Right renal cortex interstitium (tissue), 3 donors: Measurements from ENCODE around the gene ELANE. TPM values are rescaled to one million over a fixed set of nuclear protein-coding genes. Genes with fewer than 3 reads are reported as not detected.
A peak's percentile ranks its signal among the peaks of the same experiment; 100 is the strongest.
"Not testable (repeated sequence)": the region's sequence is repeated elsewhere in the genome, so short reads cannot be mapped to it uniquely, and the experiment has no call there.

Experiments used
- DNase-seq, 3 donors: peaks; one replicate each; pipeline ENCODE4 v3.0.0-alpha.2; 2013; ENCODE audit warnings: low read depth in 3 of 3, low spot score in 2 of 3
- polyA plus RNA-seq, 3 donors: library from polyadenylated mRNA; unstranded; fragments of 120-200 nt; gene quantifications; one replicate each; pipeline ENCODE4 v1.2.1, GENCODE V29; 2013; ENCODE audit not compliant: insufficient read length in 3 of 3

ELANE gene
- polyA plus RNA-seq, 3 donors, result 0.29 to 0.51 TPM; not detected in 1

DNA sequence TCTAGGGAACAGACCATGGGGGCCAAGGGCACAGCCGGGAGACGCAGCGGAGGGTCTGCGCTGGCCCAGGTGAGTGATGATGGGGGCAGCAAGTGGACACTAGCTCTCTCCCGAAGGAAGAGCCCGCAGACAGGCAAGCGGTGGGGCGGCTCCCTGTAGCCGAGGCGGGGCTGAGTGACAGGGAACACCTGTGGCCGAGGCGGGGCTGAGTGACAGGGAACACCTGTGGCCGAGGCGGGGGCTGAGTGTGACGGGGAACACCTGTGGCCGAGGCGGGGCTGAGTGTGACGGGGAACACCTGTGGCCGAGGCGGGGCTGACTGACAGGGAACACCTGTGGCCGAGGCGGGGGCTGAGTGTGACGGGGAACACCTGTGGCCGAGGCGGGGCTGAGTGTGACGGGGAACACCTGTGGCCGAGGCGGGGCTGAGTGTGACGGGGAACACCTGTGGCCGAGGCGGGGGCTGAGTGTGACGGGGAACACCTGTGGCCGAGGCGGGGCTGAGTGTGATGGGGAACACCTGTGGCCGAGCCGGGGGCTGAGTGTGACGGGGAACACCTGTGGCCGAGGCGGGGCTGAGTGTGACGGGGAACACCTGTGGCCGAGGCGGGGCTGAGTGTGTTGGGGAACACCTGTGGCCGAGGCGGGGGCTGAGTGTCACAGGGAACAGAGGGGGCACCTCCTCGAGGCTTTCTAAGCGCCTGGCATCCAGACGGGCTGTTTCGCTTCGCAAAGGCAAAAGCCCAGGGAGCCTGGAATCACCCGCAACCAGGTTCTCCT, 39.5 kb downstream of the ELANE start:
- DNase-seq, result not testable (repeated sequence)

DNA sequence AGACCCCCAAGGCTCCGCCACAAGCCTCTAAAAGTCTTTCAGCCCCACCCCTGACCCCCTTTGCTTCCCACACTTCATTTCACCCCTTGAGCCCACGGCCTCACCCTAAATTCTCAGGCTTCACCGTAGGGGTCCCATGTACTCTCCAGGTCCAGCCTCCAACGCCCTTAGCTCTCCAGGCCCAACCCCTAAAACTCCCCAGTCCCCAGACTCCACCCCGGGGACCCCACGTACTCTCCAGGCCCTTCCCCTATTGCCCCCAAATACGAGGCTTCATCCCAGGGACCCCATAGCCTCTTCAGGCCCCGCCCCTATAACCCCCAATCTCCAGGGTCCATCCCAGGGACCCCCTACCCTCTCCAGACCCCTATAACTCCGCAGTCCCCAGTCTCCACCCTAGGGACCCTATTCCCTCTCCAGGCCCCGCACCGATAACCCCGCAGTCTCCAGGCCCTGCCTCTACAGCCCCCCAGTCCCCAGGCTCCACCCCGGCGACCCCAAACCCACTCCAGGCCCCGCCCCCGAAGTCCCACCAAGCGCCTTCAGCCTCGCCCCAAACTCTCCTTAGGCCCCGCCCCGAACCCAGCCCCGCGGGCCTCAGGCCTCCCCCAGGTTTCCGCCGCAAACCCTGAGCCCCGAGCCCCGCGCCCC, 40.3 kb downstream of the ELANE start:
- DNase-seq, result no peak

DNA sequence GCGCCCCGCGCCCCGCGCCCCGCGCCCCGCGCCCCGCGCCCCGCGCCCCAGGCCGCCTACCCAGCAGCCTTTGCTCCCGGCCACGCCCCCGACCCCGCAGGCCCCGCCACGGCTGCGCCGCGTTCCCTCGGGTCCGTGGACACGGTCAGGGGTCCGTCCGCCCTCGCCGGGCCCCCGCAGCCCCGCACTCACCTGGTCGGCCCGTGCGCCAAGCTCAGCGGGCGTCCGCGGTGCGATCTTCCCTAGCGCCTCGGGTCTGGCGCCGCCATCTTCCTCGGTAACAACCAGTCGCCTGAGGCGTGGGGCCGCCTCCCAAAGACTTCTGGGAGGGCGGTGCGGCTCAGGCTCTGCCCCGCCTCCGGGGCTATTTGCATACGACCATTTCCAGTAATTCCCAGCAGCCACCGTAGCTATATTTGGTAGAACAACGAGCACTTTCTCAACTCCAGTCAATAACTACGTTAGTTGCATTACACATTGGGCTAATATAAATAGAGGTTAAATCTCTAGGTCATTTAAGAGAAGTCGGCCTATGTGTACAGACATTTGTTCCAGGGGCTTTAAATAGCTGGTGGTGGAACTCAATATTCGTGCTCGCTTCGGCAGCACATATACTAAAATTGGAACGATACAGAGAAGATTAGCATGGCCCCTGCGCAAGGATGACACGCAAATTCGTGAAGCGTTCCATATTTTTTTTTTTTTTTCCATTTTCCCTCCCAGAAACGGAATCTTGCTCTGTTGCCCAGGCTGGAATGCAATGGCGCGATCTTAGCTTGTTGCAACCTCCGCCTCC, 41.0 kb downstream of the ELANE start, which contains the start of the genes MED16 and RNU6-9:
Gene MED16 (minus strand): TSS at position 294 of the 796 bp plus-strand sequence. CDS start 2,056 bp downstream, outside the sequence.
Gene RNU6-9 (plus strand): TSS at position 591 of the 796 bp plus-strand sequence.
- peak; percentile 90 to 94 (median 91) for DNase-seq

DNA sequence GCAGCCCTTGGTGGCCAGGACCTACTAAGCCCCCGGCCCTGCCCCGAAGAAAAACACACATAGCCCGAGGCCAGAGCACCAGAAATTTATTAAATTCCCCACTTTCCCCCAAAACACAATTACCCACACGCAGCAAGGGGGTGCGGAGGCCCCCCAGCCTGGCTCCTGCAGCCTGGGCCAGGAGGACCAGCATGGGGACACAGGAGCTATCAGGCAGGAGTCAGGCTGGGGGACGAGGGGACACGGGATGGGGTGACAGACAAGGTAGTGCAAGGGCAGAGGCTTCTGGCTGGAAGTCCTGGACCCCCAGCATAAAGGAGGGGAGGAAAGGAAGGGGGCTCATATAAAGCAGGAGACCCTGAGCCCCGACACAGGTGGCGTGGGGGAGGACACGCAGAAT, 44.3 kb downstream of the ELANE start:
- no peak for DNase-seq

DNA sequence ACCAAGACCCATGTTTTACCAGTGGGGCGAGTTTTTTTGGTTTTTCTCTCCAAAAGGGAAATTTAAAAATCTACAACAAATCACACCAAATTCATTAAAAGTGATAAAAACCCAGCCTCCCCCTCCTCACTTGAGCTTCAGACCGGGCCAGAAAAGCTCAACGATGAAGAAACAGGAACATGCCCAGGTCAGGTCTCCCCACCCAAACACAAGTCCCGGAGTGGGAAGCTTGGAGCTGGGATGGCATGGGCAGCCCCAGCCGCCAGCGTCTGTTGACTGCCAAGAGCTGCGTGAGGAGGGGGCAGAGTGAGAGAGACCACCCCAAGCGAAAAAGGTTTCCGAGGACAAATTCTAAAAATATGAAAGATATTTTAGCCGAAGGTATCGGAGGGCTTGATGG, 44.9 kb downstream of the ELANE start:
- DNase-seq, result no peak

DNA sequence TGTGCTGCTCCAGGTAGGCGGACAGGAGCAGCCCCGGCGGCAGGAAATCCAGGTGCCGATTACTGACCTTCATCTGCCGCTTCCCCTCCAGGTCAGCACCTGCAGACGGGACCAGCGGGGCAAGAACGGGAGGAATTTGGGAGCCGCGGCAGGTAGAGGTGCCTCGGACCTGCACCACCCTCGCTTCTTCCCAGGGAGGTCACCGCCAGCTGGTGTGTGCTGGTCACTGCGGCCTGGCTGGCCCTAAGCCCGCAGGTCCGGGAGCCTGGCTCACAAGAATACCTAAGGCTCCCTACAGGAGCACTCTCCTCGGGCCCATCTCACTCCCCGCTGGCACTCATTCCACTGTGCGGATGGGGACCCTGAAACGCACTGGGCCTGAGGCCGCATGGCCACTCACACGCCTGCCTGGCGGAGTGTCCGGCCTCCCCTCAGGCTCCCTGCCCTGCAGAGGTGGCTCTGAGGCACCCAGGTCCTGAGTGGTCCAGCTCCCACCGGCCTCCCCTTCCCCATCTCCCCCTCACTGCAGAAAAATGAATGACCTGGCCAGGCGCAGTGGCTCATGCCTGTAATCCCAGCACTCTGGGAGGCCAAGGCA, 45.4 kb downstream of the ELANE start:
- no peak for DNase-seq

DNA sequence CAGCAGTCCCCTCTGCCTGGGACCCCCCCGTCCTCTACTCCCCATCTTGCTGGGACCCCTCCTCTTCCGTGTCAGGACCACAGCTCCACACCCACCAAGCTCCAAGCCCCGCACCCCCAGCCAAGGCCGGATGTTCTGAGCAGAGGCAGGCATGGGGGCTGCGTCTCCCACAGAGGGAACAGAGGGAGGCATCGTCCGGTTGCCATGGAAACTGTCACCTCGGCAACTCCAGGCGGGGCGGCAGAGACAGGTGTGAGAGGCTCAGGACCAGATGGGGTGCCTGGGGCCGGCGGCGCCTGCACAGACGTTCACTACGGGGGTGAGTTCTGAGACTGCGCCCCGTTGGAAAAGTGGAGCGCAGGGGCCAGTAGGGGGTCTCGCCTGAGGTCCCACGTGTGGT, 46.6 kb downstream of the ELANE start:
- no peak for DNase-seq

DNA sequence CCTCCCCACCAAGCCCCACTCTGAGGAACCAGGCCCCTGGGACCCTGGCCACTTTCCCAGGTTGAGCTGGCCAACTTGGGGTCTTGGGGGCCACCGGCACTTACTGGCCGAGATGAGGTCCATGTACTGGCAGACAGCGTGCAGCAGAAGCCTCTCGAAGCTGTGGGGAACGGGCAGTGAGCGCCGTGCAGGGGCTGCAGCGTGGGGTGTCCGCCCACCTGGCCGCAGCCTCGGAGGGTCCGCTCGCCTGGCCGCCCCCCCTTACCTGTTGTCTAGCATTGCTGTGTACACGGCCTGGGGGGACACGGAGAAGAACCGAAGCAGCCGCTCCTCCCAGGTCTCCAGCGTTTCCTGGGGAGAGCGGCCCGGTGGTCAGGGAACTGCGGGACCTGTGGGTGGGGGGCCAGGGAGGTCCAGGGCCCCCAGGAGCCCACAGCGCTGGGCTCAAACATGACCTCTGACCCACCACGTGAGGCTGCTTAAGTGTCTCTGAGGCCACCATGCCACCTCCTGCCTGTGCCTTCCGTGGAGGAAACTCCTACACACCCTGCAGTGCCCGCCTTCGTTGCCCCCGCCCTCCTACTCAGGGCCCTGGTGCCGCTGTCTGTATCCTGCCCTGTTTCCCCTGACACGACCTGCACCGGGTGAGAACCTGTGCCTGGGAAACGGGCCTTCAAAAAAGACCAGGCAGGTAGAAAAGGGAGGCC, 47.4 kb downstream of the ELANE start:
- DNase-seq, result no peak

DNA sequence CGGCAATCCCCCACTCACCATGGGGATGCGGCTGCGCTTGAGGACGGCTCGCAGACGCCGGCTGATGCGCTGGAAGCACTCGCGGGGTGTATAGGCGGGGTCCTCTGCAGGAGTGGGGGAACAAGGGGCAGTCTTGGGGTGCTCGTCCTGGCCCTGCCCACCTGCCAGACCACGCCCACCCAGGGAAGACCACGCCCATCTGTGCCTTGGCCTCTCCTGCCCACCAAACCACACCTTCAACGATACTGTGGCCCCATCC, 47.9 kb downstream of the ELANE start:
- DNase-seq, result no peak

DNA sequence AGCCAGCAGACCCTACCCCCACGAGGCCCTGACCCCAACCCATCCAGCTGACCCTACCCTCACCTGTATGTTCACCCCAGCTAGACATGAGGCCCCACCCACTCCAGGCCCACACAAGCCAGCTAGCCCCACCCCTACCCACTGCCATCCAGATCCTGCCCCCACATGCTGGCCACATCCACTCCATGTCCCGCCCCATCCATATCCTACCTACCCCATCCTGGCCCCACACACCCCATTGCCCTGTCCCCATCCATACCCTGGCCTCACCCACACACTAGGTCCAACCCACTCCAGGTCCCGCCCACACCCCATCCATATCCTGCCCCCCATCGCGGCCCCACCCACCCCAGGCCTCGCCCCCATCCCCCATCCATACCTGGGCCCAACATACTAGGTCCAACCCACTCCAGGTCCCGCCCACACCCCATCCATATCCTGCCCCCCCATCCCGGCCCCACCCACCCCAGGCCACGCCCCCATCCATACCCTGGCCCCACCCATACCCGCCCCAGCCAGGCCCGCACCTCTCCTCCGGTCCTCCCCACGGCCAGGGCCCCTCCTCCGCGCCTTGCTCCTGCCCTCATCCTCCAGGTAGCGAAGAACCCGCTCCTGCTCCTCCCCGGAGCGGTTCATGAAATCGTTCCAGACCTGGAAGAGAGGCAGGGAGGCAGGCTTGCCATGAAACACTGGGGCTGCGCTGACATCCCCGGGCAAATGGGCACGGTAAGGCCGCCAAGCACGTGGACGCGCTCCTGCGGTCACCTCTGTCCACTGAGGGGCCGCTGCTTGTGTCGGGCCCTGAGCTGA, 48.4 kb downstream of the ELANE start:
- no peak for DNase-seq

DNA sequence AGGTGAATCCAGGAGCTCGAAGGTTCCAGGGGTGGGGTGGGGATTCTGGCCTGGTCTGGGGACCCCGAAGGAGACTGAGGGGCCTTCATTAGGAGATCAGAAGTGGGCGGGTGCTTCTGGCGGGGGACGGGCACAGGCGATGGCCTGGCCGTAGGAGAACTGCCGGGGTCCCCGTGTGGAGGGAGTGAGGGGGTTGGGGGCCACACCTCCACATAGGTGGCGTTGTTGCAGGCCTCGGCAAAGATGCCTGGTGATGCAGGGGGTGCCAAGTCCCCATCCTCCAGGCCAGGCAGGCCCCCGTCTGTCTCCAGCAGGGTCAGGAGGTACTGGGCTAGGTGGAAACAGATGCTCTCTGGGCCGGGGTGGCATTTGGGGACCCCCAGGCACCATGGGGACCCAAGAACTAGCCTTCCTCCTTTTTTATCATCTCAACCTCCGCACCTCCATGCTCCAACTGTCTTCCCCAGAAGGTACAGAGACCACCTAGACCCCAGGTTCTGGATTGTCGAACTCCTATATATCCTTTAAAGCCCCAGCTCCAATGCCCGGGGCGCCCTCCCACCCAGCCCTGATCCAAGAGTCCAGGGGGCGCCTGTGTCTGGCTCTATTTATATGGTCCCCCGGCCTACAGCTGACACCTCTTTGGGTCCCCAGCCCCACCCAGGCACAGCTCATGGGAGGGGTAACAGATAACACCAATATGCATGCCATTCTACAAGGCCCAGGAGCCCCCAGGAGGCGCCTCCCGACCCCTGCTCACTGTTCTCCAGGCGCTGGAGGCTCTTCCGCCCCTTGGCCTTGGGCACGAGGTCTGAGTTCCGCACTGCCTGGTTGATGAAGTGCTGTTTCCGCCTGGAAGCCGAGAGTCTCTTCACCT, 49.4 kb downstream of the ELANE start:
- DNase-seq, result no peak

DNA sequence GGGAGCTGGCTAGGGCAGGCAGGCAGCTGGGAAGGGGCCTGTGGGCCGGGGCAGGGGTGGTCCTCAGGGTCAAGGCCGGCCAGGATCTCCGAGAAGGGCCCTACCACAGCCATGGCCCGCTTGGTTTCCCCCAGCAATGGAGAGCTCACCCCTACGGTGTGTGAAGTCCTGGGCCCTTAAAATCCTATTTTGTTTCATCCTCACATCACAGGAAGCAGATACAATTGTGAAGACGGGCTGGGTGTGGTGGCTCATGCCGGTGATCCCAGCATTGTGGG, 49.9 kb downstream of the ELANE start:
- no peak for DNase-seq

DNA sequence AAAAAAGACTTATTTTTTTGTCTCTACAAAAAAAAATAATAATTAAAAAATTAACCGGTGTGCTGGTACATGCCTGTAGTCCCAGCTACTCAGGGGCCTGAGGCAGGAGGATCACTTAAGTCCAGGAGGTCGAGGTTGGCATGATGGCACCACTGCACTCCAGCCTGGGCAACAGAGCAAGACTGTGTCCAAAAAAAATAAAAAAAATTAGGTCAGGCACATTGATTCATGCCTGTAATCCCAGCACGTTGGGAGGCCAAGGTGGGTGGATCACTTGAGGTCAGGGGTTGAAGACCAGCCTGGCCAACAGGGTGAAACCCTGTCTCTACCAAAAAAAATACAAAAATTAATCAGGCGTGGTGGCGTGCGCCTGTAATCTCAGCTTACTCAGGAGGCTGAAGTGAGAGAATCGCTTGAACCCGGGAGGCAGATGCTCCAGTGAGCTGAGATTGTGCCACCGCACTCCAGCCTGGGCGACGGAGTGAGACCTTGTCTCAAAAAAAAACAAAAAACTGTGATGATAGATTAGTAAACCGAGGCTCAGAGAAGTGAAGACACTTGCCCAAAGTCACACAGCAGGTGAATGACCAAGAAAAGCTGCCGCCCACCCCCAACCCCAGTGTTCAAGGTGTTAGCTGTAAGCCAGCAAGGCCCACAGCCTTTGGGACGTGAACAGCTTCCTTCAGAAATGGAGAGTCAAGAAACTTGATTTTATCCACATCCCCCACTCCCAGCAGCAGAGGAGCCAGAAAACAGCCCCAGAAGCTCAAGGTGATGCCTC, 50.5 kb downstream of the ELANE start:
- DNase-seq, result no peak

DNA sequence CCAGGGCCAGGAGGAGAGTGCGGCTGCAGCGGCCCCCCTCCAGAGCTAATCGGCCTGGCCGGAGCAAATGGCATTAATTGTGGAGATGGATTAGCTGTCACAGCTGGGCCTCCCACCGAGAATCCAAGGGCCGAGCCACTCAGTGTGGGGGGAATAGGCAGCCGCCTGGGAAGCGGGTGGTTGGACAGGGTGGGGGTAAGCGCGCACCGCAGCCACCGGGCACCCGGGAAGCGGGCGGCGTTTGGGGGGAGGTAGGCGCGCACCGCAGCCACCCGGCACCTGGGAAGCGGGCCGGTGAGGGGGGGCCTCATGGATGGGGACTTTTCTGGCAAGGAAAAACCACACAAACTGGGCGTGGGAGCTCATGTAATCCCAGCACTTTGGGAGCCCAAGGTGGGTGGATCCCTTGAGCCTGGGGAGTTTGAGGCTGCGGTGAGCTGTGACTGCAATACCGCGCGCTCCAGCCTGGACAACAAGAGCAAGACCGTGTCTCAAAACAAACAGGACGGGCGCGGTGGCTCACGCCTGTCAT, 51.2 kb downstream of the ELANE start:
- DNase-seq, result no peak

DNA sequence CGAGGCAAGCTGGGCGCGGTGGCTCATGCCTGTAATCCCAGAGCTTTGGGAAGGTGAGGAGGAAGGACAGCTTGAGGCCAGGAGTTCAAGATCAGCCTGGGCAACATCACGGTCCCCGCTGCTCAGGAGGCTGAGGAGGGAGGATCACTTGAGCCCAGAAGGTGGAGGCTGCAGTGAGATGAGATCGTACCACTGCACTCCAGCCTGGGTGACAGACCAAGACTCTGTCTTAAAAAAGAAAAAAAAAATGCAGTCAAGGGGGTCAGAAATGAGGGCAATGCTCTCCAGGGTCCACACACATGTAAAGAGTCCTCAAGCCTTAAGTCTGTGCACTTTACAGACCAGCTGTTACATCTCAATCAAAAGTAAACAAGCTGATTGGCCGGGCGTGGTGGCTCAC, 52.4 kb downstream of the ELANE start:
- DNase-seq, result no peak
